ENCODE measurements around the gene FAIM2.

The FAIM2 gene

GRCh38 chr12:49932533-49933130 is 28.9 kb upstream of the FAIM2 start:
- Histone ChIP-seq H3K36me3 (no peaks in the 10 kb centered on the region), H3K27ac (no peak overlapping the region), H3K27me3 (peaks cover 0 to 5% of the 10 kb centered on the region in 2 donors), H3K4me3 (no peak overlapping the region), H3K4me1 (no peaks in the 10 kb centered on the region), H3K9me3 (no peaks in the 10 kb centered on the region)
- no peak for TF ChIP-seq CTCF (IDR thresholded peaks at IDR 0.05)
- no peak for DNase-seq
- intact Hi-C loops (cut with DNase I; ENCODE audit: low total_unique reads), result no loop called here

GRCh38 chr12:49932023-49932422 is 28.3 kb upstream of the FAIM2 start:
- no peak for DNase-seq
- H3K4me1 ChIP-seq, result no peaks in the 10 kb centered on the region
- no peaks in the 10 kb centered on the region for H3K9me3 ChIP-seq
- H3K27me3 ChIP-seq, result peaks cover 0 to 5% of the 10 kb centered on the region in 2 donors
- H3K4me3 ChIP-seq, result no peak overlapping the region
- no peaks in the 10 kb centered on the region for H3K36me3 ChIP-seq
- no peak overlapping the region for H3K27ac ChIP-seq
- intact Hi-C loops (cut with DNase I; ENCODE audit: low total_unique reads), result no loop called here
- no peak for TF ChIP-seq CTCF (IDR thresholded peaks at IDR 0.05)

DNA sequence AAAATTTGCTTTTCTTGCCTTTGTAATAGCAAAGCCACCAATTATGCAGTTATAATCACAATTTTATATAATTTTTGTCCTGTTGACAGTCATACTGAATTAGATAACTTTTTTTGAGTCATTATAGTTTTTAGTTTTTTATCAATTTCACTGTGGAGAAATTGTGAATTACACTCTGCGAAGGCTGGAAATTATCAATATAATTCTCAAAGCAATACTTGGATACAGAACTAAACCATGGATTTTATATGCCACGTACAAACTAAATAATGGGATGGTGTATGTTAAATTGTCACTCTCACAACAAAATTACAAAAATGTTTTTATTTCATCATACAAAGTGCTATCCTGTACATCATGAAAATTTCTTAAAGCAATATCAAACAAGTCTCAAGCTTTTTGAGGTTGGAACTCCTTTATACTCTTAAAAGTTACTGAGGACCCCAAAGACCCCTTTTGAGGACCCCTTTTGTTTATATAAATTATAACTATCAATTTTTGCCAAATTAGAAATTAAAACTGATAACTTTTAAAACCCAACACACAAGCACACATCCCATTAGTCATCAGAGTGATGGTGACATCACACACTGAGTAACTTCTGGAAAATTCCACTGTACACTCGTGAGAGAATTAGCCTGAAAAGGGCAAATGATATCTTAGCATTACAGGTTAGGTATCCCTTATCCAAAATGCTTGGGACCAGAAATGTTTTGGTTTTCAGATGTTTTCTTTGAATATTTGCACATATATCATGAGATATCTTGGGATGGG is 27.0 kb upstream of the FAIM2 start:
- TF ChIP-seq CTCF (IDR thresholded peaks at IDR 0.05), result no peak
- Histone ChIP-seq H3K9me3 (no peaks in the 10 kb centered on the region), H3K27me3 (peaks cover 0 to 5% of the 10 kb centered on the region in 2 donors), H3K4me3 (no peak overlapping the region), H3K36me3 (no peaks in the 10 kb centered on the region), H3K27ac (no peak overlapping the region), H3K4me1 (no peaks in the 10 kb centered on the region)
- DNase-seq, result no peak
- intact Hi-C loops (cut with DNase I; ENCODE audit: low total_unique reads), result no loop called here

DNA sequence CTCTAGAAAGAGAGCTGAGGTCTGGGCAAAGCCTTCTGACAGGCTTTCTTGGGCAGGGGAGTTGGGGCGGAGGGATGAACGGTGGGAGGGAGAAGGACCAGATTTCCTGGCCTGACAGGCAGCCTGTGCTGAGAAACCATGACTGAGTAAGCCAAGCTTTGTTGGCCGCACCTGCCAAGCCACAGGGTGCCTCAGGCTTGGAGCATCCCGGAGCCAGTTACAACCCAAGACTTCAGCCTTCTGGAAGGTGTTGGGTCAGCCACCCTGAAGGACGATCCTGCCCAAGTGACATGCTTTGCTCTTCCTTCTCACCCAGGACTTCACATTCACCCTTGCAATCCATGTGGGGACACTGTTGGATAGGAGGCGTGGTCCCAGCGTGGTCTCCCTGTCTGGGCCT is 25.9 kb upstream of the FAIM2 start:
- Histone ChIP-seq H3K36me3 (no peaks in the 10 kb centered on the region), H3K27me3 (peaks cover 0 to 5% of the 10 kb centered on the region in 2 donors), H3K27ac (no peak overlapping the region), H3K4me3 (no peak overlapping the region), H3K9me3 (no peaks in the 10 kb centered on the region), H3K4me1 (no peaks in the 10 kb centered on the region)
- no peak for DNase-seq
- intact Hi-C loops (cut with DNase I; ENCODE audit: low total_unique reads), result no loop called here
- no peak for TF ChIP-seq CTCF (IDR thresholded peaks at IDR 0.05)

- DNase-seq, result no peak
- Histone ChIP-seq H3K36me3 (no peaks in the 10 kb centered on the region), H3K4me3 (no peak overlapping the region), H3K27me3 (peaks cover 0 to 5% of the 10 kb centered on the region in 2 donors), H3K9me3 (no peaks in the 10 kb centered on the region), H3K4me1 (no peaks in the 10 kb centered on the region), H3K27ac (no peak overlapping the region)
- intact Hi-C loops (cut with DNase I; ENCODE audit: low total_unique reads), result no loop called here
- TF ChIP-seq CTCF (IDR thresholded peaks at IDR 0.05), result no peak
Measured at GRCh38 chr12:49928471-49928870, 24.8 kb upstream of the FAIM2 start.

Data from tibial artery (tissue), 4 donors.